Esophagus squamous epithelium (tissue), 4 donors: ENCODE measurements around the gene CHST1.

ENCODE experiments used
- POLR2A ChIP-seq, 4 donors: fragments of 450-650 bp; IDR thresholded peaks; one replicate each; pipeline ENCODE4 v1.6.1; 2017; ENCODE audit warnings: antibody characterized with exemption in 4 of 4, mild to moderate bottlenecking in 4 of 4, moderate library complexity in 3 of 4
- TF ChIP-seq, protein P1 (sequence below), 6 experiments: fragments of 450-650 bp in 4 of 6; fragments of 200-600 bp in 2 of 6; sonication (generic) in 2 of 6; IDR thresholded peaks; one replicate each; pipeline ENCODE4 v1.5.1; 2016 to 2019; ENCODE audit warnings: antibody characterized with exemption in 6 of 6, mild to moderate bottlenecking in 4 of 6, moderate library complexity in 4 of 6

GRCh38 chr11:45615182-45615792 is 50.1 kb downstream of the CHST1 start:
- TF ChIP-seq, protein P1, sequence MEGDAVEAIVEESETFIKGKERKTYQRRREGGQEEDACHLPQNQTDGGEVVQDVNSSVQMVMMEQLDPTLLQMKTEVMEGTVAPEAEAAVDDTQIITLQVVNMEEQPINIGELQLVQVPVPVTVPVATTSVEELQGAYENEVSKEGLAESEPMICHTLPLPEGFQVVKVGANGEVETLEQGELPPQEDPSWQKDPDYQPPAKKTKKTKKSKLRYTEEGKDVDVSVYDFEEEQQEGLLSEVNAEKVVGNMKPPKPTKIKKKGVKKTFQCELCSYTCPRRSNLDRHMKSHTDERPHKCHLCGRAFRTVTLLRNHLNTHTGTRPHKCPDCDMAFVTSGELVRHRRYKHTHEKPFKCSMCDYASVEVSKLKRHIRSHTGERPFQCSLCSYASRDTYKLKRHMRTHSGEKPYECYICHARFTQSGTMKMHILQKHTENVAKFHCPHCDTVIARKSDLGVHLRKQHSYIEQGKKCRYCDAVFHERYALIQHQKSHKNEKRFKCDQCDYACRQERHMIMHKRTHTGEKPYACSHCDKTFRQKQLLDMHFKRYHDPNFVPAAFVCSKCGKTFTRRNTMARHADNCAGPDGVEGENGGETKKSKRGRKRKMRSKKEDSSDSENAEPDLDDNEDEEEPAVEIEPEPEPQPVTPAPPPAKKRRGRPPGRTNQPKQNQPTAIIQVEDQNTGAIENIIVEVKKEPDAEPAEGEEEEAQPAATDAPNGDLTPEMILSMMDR (IDR thresholded peaks at IDR 0.05), result no peak
- no peak for TF ChIP-seq POLR2A (IDR thresholded peaks at IDR 0.05)
